Mononuclear cell (primary cell): ENCODE measurements around the gene PLEKHA5. TPM values are rescaled to one million over a fixed set of nuclear protein-coding genes. Genes with fewer than 3 reads are reported as not detected.
"Not testable (repeated sequence)": the region's sequence is repeated elsewhere in the genome, so short reads cannot be mapped to it uniquely, and the experiment has no call there.

Experiments
- H3K27me3 ChIP-seq: 2 replicates; pipeline ENCODE4 v1.6.0; 2011; ENCODE audit warnings: low read length, control low read depth; ENCODE audit not compliant: insufficient read depth
- H3K4me1 ChIP-seq: 2 replicates; pipeline ENCODE4 v1.5.1; 2011; ENCODE audit warnings: mild to moderate bottlenecking, low read length, control low read depth; ENCODE audit not compliant: insufficient read depth
- H3K4me3 ChIP-seq: 2 replicates; pipeline ENCODE4 v1.5.1; 2011; ENCODE audit warnings: mild to moderate bottlenecking, low read length, moderate library complexity
- H3K9me3 ChIP-seq: 2 replicates; pipeline ENCODE4 v1.5.1; 2011; ENCODE audit warnings: low read depth, mild to moderate bottlenecking, control low read depth, low read length
- total RNA-seq: library from RNA; depleted of rRNA; stranded (reverse); fragments of >200 nt; gene quantifications from one replicate; pipeline ENCODE4 v1.2.3, GENCODE V29; 2012

PLEKHA5 gene
- total RNA-seq, 1 donor = 4.2 TPM

- Histone ChIP-seq H3K9me3 (no peaks in the 10 kb centered on the region), H3K27me3 (no peaks in the 10 kb centered on the region), H3K4me1 (no peaks in the 10 kb centered on the region), H3K4me3 (no peak overlapping the region)
Measured at GRCh38 chr12:19375888-19376287, 246.4 kb downstream of the PLEKHA5 start.

GRCh38 chr12:19376691-19377090, 247.2 kb downstream of the PLEKHA5 start:
- Histone ChIP-seq H3K4me3 (no peak overlapping the region), H3K27me3 (no peaks in the 10 kb centered on the region), H3K9me3 (no peaks in the 10 kb centered on the region), H3K4me1 (no peaks in the 10 kb centered on the region)

- Histone ChIP-seq H3K4me3 (no peak overlapping the region), H3K27me3 (no peaks in the 10 kb centered on the region), H3K4me1 (no peaks in the 10 kb centered on the region), H3K9me3 (no peaks in the 10 kb centered on the region)
Measured at GRCh38 chr12:19382111-19382526, 252.6 kb downstream of the PLEKHA5 start.

- H3K27me3 ChIP-seq = no peaks in the 10 kb centered on the region
- H3K4me1 ChIP-seq = no peaks in the 10 kb centered on the region
- no peak overlapping the region for H3K4me3 ChIP-seq
- no peaks in the 10 kb centered on the region for H3K9me3 ChIP-seq
Measured at GRCh38 chr12:19382563-19382962, 253.0 kb downstream of the PLEKHA5 start.

GRCh38 chr12:19387161-19387560, 257.6 kb downstream of the PLEKHA5 start:
- Histone ChIP-seq H3K27me3 (no peaks in the 10 kb centered on the region), H3K9me3 (no peaks in the 10 kb centered on the region), H3K4me1 (no peaks in the 10 kb centered on the region), H3K4me3 (no peak overlapping the region)

- H3K27me3 ChIP-seq = no peaks in the 10 kb centered on the region
- H3K9me3 ChIP-seq = no peaks in the 10 kb centered on the region
- no peak overlapping the region for H3K4me3 ChIP-seq
- H3K4me1 ChIP-seq = no peaks in the 10 kb centered on the region
Measured at GRCh38 chr12:19388131-19388549, 258.6 kb downstream of the PLEKHA5 start.

GRCh38 chr12:19390051-19390598, 260.6 kb downstream of the PLEKHA5 start:
- Histone ChIP-seq H3K4me1 (no peaks in the 10 kb centered on the region), H3K9me3 (no peaks in the 10 kb centered on the region), H3K27me3 (no peaks in the 10 kb centered on the region), H3K4me3 (no peak overlapping the region)

GRCh38 chr12:19392644-19393043, 263.1 kb downstream of the PLEKHA5 start:
- H3K4me1 ChIP-seq, H3K4me3 ChIP-seq, H3K27me3 ChIP-seq, H3K9me3 ChIP-seq: not testable (repeated sequence)

GRCh38 chr12:19394385-19394784, 264.9 kb downstream of the PLEKHA5 start:
- Histone ChIP-seq H3K4me1 (no peaks in the 10 kb centered on the region), H3K9me3 (no peaks in the 10 kb centered on the region), H3K27me3 (no peaks in the 10 kb centered on the region), H3K4me3 (no peak overlapping the region)

- Histone ChIP-seq H3K9me3 (no peaks in the 10 kb centered on the region), H3K4me1 (no peaks in the 10 kb centered on the region), H3K27me3 (no peaks in the 10 kb centered on the region), H3K4me3 (no peak overlapping the region)
Measured at GRCh38 chr12:19397534-19397933, 268.0 kb downstream of the PLEKHA5 start.

- Histone ChIP-seq H3K9me3 (no peaks in the 10 kb centered on the region), H3K4me1 (peaks cover 7% of the 10 kb centered on the region), H3K27me3 (no peaks in the 10 kb centered on the region), H3K4me3 (no peak overlapping the region)
Measured at GRCh38 chr12:19398376-19399363, 269.1 kb downstream of the PLEKHA5 start.

- not testable (repeated sequence) for H3K27me3 ChIP-seq, H3K9me3 ChIP-seq, H3K4me3 ChIP-seq
- peaks cover 15% of the 10 kb centered on the region for H3K4me1 ChIP-seq
Measured at GRCh38 chr12:19400649-19401285, 271.2 kb downstream of the PLEKHA5 start.

- Histone ChIP-seq H3K9me3 (no peaks in the 10 kb centered on the region), H3K4me1 (peaks cover 15% of the 10 kb centered on the region), H3K4me3 (no peak overlapping the region), H3K27me3 (no peaks in the 10 kb centered on the region)
Measured at GRCh38 chr12:19402211-19402610, 272.7 kb downstream of the PLEKHA5 start.

GRCh38 chr12:19402743-19403431, 273.4 kb downstream of the PLEKHA5 start:
- H3K27me3 ChIP-seq = no peaks in the 10 kb centered on the region
- peaks cover 15% of the 10 kb centered on the region for H3K4me1 ChIP-seq
- H3K9me3 ChIP-seq = no peaks in the 10 kb centered on the region
- no peak overlapping the region for H3K4me3 ChIP-seq
